ENCODE results near the gene SEMA4B. TPM values are rescaled to one million over a fixed set of nuclear protein-coding genes. Genes with fewer than 3 reads are reported as not detected.

SEMA4B gene
- total and polyA plus RNA-seq, 7 experiments from 2014 or later = 5.6 to 31.0 (median 19.4) TPM

GRCh38 chr15:90165659-90166489 lies 35.3 kb upstream of the SEMA4B start:
- intact Hi-C loops (cut with micrococcal nuclease) = no loop called here
- H3K9me3 Mint-ChIP-seq = no peaks in the 10 kb centered on the region

DNA sequence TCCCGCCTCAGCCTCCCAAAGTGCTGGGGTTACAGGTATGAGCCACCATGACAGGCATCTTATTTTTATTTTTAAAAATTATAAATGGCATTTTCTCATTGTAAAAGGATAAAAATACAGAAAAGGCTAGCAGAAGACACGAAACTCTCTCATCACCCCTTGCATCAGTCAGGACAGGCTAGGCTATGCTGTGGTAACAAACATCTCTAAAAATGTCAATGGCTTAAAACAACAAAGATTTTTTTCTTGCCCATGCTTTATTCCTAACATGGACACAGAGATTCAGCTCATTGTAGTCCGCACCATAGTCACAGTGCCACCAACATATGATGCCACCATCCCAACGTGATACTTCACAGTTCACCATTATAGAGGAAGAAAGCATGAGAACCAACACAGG lies 34.0 kb upstream of the SEMA4B start:
- no peak overlapping the region for H3K27ac ChIP-seq (ENCODE audit: low read depth, low read length)
- H3K9me3 Mint-ChIP-seq = no peaks in the 10 kb centered on the region
- peaks cover 0 to 5% (median 0%) of the 10 kb centered on the region in 5 donors for H3K27me3 Mint-ChIP-seq
- H3K27ac Mint-ChIP-seq = no peak overlapping the region
- intact Hi-C loops (cut with micrococcal nuclease) = no loop called here
- ATAC-seq (no peak), DNase-seq (no peak)
- no peaks in the 10 kb centered on the region for H3K27me3 ChIP-seq (ENCODE audit: control insufficient read depth in 2 of 2, insufficient read depth in 2 of 2, low read length in 2 of 2)
- POLR2A ChIA-PET = no interaction called here
- CTCF ChIA-PET = no interaction called here
- H3K4me3 ChIP-seq (ENCODE audit: low read length) = no peak overlapping the region
- peaks cover 0 to 20% (median 4%) of the 10 kb centered on the region in 7 donors for H3K4me1 Mint-ChIP-seq
- no peaks in the 10 kb centered on the region for H3K4me1 ChIP-seq (ENCODE audit: control insufficient read depth in 2 of 2, insufficient read depth in 2 of 2, low read length in 2 of 2)
- H3K4me3 Mint-ChIP-seq = no peak overlapping the region
- peaks cover 0 to 5% (median 0%) of the 10 kb centered on the region in 5 donors for H3K36me3 Mint-ChIP-seq
- H3K36me3 ChIP-seq (ENCODE audit: control insufficient read depth in 2 of 3, insufficient read depth in 3 of 3, low read length in 3 of 3) = no peaks in the 10 kb centered on the region
- no peaks in the 10 kb centered on the region for H3K9me3 ChIP-seq (ENCODE audit: control insufficient read depth in 2 of 3, low read length in 3 of 3)

More at GRCh38 chr15:90165659-90166489, 35.3 kb upstream of the SEMA4B start:
- H3K4me1 ChIP-seq (ENCODE audit: control insufficient read depth in 2 of 2, insufficient read depth in 2 of 2, low read length in 2 of 2) = no peaks in the 10 kb centered on the region
- no peaks in the 10 kb centered on the region for H3K36me3 ChIP-seq (ENCODE audit: control insufficient read depth in 2 of 3, insufficient read depth in 3 of 3, low read length in 3 of 3)
- no peaks in the 10 kb centered on the region for H3K9me3 ChIP-seq (ENCODE audit: control insufficient read depth in 2 of 3, low read length in 3 of 3)
- H3K27ac Mint-ChIP-seq = peak overlapping the region in 1 of 9 donors; percentile 68
- no peaks in the 10 kb centered on the region for H3K27me3 ChIP-seq (ENCODE audit: control insufficient read depth in 2 of 2, insufficient read depth in 2 of 2, low read length in 2 of 2)
- H3K27ac ChIP-seq (ENCODE audit: low read depth, low read length) = no peak overlapping the region
- H3K4me1 Mint-ChIP-seq = peaks cover 0 to 24% (median 4%) of the 10 kb centered on the region in 7 donors
- H3K4me3 Mint-ChIP-seq = peak overlapping the region in 1 of 10 donors; percentile 41
- DNase-seq (peak in 1 of 9 donors; percentile 66), ATAC-seq (peak; percentile 77)
- no peak overlapping the region for H3K4me3 ChIP-seq (ENCODE audit: low read length)
- ChIA-PET CTCF (interaction anchor here (0.6 kb wide), 2 partner anchors 14 to 317 kb away, joined by 3 to 4 read pairs; no protein-coding TSS in a partner anchor), POLR2A (interaction anchor here (0.6 kb wide), 1 partner anchor 20 kb away, joined by 3 read pairs; no protein-coding TSS in a partner anchor)
- peaks cover 0 to 5% (median 0%) of the 10 kb centered on the region in 5 donors for H3K36me3 Mint-ChIP-seq
- peaks cover 0 to 5% (median 0%) of the 10 kb centered on the region in 5 donors for H3K27me3 Mint-ChIP-seq

DNA sequence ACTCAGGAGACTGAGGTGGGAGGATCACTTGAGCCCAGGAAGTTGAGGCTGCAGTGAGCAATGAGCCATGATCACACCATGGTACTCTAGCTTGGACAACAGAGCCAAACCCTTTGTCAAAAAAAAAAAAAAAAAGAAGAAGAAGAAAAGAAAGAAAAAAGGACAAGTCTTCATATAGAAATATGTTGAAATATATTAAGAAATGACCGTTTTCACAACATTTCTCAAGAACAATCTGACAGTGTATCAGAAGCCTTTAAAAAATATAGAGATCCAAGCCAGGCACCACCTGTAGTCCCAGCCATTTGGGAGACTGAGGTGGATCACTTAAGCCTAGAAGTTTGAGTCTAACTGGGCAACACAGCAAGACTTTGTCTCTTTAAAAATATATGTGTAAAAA lies 29.5 kb upstream of the SEMA4B start:
- no peak overlapping the region for H3K4me3 ChIP-seq (ENCODE audit: low read length)
- Mint-ChIP-seq H3K36me3 (peaks cover 0 to 5% (median 0%) of the 10 kb centered on the region in 5 donors), H3K27me3 (no peaks in the 10 kb centered on the region), H3K4me3 (no peak overlapping the region), H3K27ac (no peak overlapping the region), H3K4me1 (peaks cover 0 to 5% (median 4%) of the 10 kb centered on the region in 7 donors), H3K9me3 (no peaks in the 10 kb centered on the region)
- no peaks in the 10 kb centered on the region for H3K4me1 ChIP-seq (ENCODE audit: control insufficient read depth in 2 of 2, insufficient read depth in 2 of 2, low read length in 2 of 2)
- ChIA-PET CTCF (interaction anchor here (2.0 kb wide), 1 partner anchor 50 kb away, joined by 4 read pairs; no protein-coding TSS in a partner anchor), POLR2A (interaction anchor here (0.6 kb wide), 1 partner anchor 279 kb away, joined by 3 read pairs; no protein-coding TSS in a partner anchor)
- H3K36me3 ChIP-seq (ENCODE audit: control insufficient read depth in 2 of 3, insufficient read depth in 3 of 3, low read length in 3 of 3) = no peaks in the 10 kb centered on the region
- no peak for ATAC-seq
- H3K9me3 ChIP-seq (ENCODE audit: control insufficient read depth in 2 of 3, low read length in 3 of 3) = no peaks in the 10 kb centered on the region
- H3K27me3 ChIP-seq (ENCODE audit: control insufficient read depth in 2 of 2, insufficient read depth in 2 of 2, low read length in 2 of 2) = no peaks in the 10 kb centered on the region
- no peak for DNase-seq
- intact Hi-C loops (cut with micrococcal nuclease) = no loop called here
- no peak overlapping the region for H3K27ac ChIP-seq (ENCODE audit: low read depth, low read length)

GRCh38 chr15:90173372-90173771 lies 27.8 kb upstream of the SEMA4B start:
- H3K27me3 ChIP-seq (ENCODE audit: control insufficient read depth in 2 of 2, insufficient read depth in 2 of 2, low read length in 2 of 2) = no peaks in the 10 kb centered on the region
- H3K4me3 ChIP-seq (ENCODE audit: low read length) = no peak overlapping the region
- Mint-ChIP-seq H3K9me3 (no peaks in the 10 kb centered on the region), H3K4me3 (no peak overlapping the region), H3K27ac (peak overlapping the region in 1 of 9 donors; percentile 21), H3K36me3 (no peaks in the 10 kb centered on the region), H3K4me1 (peaks cover 0 to 3% (median 1%) of the 10 kb centered on the region in 7 donors), H3K27me3 (no peaks in the 10 kb centered on the region)
- no peak for DNase-seq
- H3K4me1 ChIP-seq (ENCODE audit: control insufficient read depth in 2 of 2, insufficient read depth in 2 of 2, low read length in 2 of 2) = no peaks in the 10 kb centered on the region
- no peaks in the 10 kb centered on the region for H3K36me3 ChIP-seq (ENCODE audit: control insufficient read depth in 2 of 3, insufficient read depth in 3 of 3, low read length in 3 of 3)
- no peak for ATAC-seq
- CTCF ChIA-PET = interaction anchor here (1.1 kb wide), 1 partner anchor 19 kb away, joined by 4 read pairs; no protein-coding TSS in a partner anchor
- H3K9me3 ChIP-seq (ENCODE audit: control insufficient read depth in 2 of 3, low read length in 3 of 3) = no peaks in the 10 kb centered on the region
- POLR2A ChIA-PET = interaction anchor here (0.7 kb wide), 1 partner anchor 59 kb away, joined by 4 read pairs; no protein-coding TSS in a partner anchor
- intact Hi-C loops (cut with micrococcal nuclease) = no loop called here
- H3K27ac ChIP-seq (ENCODE audit: low read depth, low read length) = no peak overlapping the region

GRCh38 chr15:90174140-90174875 lies 26.8 kb upstream of the SEMA4B start:
- ATAC-seq (no peak), DNase-seq (no peak)
- Mint-ChIP-seq H3K4me3 (no peak overlapping the region), H3K27ac (no peak overlapping the region), H3K27me3 (peaks cover 0 to 2% (median 0%) of the 10 kb centered on the region in 5 donors), H3K9me3 (no peaks in the 10 kb centered on the region), H3K36me3 (peaks cover 0 to 3% (median 0%) of the 10 kb centered on the region in 5 donors), H3K4me1 (peaks cover 0 to 10% (median 3%) of the 10 kb centered on the region in 7 donors)
- H3K4me1 ChIP-seq (ENCODE audit: control insufficient read depth in 2 of 2, insufficient read depth in 2 of 2, low read length in 2 of 2) = peaks cover 0 to 6% of the 10 kb centered on the region in 2 donors
- intact Hi-C loops (cut with micrococcal nuclease) = no loop called here
- H3K27ac ChIP-seq (ENCODE audit: low read depth, low read length) = no peak overlapping the region
- H3K27me3 ChIP-seq (ENCODE audit: control insufficient read depth in 2 of 2, insufficient read depth in 2 of 2, low read length in 2 of 2) = no peaks in the 10 kb centered on the region
- ChIA-PET CTCF (no interaction called here), POLR2A (no interaction called here)
- no peaks in the 10 kb centered on the region for H3K9me3 ChIP-seq (ENCODE audit: control insufficient read depth in 2 of 3, low read length in 3 of 3)
- H3K4me3 ChIP-seq (ENCODE audit: low read length) = no peak overlapping the region
- no peaks in the 10 kb centered on the region for H3K36me3 ChIP-seq (ENCODE audit: control insufficient read depth in 2 of 3, insufficient read depth in 3 of 3, low read length in 3 of 3)

DNA sequence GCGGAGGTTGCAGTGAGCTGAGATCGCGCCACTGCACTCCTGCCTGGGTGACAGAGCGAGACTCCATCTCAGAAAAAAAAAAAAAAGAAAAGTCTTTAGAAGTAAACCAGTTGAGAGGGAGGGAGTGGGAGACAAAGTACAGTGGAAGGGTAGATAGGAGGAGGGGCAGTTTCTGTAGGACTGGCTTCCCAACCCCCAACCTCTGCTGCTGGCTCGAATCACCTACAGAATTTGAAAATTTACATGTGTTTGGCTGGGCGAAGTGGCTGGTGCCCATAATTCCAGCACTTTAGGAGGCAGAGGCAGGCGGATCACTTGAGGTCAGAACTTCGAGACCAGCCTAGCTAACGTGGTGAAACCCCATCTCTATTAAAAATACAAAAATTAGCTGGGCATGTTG lies 24.1 kb upstream of the SEMA4B start:
- ATAC-seq = no peak

More for the DNA sequence above, 24.1 kb upstream of the SEMA4B start:
- H3K36me3 ChIP-seq (ENCODE audit: control insufficient read depth in 2 of 3, insufficient read depth in 3 of 3, low read length in 3 of 3) = no peaks in the 10 kb centered on the region
- Mint-ChIP-seq H3K27ac (no peak overlapping the region), H3K9me3 (no peaks in the 10 kb centered on the region), H3K27me3 (peaks cover 0 to 13% (median 0%) of the 10 kb centered on the region in 5 donors), H3K4me1 (peaks cover 0 to 13% (median 5%) of the 10 kb centered on the region in 7 donors), H3K36me3 (peaks cover 0 to 3% (median 0%) of the 10 kb centered on the region in 5 donors), H3K4me3 (no peak overlapping the region)
- no peak overlapping the region for H3K27ac ChIP-seq (ENCODE audit: low read depth, low read length)
- no peak overlapping the region for H3K4me3 ChIP-seq (ENCODE audit: low read length)
- H3K27me3 ChIP-seq (ENCODE audit: control insufficient read depth in 2 of 2, insufficient read depth in 2 of 2, low read length in 2 of 2) = no peaks in the 10 kb centered on the region
- CTCF ChIA-PET = no interaction called here
- no peaks in the 10 kb centered on the region for H3K9me3 ChIP-seq (ENCODE audit: control insufficient read depth in 2 of 3, low read length in 3 of 3)
- no peak for DNase-seq
- peaks cover 0 to 6% of the 10 kb centered on the region in 2 donors for H3K4me1 ChIP-seq (ENCODE audit: control insufficient read depth in 2 of 2, insufficient read depth in 2 of 2, low read length in 2 of 2)
- POLR2A ChIA-PET = no interaction called here
- intact Hi-C loops (cut with micrococcal nuclease) = no loop called here
